ENCODE data around the gene DENND6B.
"Not testable (repeated sequence)": the region's sequence is repeated elsewhere in the genome, so short reads cannot be mapped to it uniquely, and the experiment has no call there.

The DENND6B gene

DNA sequence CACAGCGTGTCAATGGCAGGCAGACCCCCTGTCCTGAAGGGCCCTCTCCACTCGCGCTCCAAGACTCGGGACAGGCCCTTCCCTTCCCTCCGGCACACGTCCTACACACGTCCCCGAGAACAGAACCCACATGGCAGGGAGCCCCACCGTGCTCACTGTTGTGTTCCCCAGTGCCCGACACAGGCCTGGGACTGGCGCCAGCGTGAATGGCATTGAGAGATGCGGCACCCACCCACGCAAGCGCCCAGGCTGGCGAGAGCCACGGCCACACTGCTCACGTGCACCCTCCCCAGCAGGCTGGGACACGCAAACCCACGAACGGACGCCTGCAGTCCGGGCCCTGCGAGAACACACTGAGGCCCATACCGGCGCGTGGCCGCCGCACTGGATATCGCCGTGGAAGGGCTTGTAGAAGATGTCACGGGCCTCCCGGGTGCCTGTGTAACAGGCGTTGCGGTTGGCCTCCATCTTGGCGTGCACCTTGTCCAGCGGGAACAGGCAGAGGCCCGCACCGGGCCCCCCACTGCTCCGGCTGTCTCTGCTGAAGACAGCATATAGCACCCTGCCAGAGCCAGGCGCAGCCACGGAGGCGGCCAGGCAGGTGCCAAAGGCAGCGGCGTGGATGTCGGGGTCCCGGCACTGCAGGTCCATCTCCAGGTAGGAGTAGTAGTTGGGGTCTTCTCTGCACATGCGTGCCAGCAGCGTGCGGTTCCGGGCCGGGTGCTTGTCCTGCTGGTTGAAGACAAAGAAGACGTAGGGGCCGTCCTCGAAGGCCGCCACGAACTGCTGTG lies 37.5 kb downstream of the DENND6B start:
- no peak for DNase-seq (ENCODE audit: low read depth in 2 of 2)

DNA sequence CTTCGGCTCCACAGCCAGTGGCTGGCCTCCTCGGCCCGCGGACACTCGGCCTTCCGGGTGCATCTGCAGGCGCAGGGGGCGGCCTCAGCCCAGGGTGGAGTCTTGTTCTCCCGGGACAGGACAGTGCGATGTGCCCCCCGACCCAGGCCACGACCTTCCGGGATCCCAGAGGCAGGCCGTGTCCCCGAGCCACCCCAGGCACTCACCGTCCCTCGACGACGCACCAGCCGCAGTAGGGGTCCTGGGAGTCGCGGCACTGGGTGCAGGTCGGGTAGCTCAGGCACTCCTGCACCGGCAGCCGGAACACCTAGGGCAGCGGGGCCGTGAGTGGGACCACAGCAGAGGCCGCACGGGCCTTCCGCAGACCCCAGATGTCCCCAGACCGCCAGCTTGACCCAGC lies 39.1 kb downstream of the DENND6B start:
- DNase-seq (ENCODE audit: low read depth in 2 of 2) = no peak

DNA sequence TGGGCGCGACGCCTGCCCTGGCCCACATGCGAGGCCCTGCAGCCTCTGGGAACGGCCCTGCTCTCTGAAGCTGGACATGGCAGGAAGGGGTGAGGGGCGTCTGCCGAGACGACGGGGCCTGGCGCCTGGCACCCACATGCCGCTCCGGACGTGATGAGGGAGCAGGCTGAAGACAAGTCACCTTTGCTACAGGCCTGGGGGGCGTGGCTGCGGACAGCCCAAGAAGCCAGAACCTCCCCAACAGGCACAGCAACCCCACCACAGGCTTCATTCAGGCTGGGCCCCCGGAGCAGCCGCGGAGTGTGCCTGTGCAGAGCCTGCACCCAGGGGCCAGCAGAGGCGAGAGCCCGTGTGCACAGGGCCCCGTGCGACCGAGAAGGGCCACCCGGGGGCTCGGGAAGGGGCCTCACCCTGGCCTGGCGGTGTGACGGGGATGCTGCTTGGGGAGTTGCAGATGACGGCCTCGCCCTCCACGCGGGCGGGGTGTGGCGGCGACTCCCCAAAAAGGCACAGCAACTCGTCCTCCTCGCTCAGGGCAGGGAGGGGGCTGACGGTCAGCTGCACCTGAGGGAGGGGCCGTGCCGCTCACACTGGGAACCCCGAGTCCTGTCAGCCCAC lies 40.0 kb downstream of the DENND6B start:
- no peak for DNase-seq (ENCODE audit: low read depth in 2 of 2)

DNA sequence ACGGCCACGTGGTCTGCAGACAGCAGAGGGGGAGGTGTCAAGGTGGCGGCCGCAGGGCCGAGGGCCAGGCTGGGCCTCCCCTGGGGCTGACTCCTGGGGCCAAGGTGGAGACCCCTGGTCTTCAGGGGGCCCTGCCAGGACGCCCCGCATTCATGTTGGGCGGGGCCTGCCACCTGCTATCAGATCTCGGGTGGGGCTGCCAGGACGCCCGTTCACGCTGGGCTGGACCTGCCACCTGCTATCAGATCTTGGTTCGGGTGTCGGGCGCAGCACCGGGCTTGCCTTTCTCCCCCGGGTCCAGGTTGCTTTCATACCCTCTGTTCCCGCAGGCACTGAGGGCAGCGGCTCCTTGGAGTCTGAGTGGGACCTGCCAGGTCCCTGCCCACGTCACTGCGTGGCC lies 40.5 kb downstream of the DENND6B start:
- DNase-seq (ENCODE audit: low read depth in 2 of 2) = no peak

DNA sequence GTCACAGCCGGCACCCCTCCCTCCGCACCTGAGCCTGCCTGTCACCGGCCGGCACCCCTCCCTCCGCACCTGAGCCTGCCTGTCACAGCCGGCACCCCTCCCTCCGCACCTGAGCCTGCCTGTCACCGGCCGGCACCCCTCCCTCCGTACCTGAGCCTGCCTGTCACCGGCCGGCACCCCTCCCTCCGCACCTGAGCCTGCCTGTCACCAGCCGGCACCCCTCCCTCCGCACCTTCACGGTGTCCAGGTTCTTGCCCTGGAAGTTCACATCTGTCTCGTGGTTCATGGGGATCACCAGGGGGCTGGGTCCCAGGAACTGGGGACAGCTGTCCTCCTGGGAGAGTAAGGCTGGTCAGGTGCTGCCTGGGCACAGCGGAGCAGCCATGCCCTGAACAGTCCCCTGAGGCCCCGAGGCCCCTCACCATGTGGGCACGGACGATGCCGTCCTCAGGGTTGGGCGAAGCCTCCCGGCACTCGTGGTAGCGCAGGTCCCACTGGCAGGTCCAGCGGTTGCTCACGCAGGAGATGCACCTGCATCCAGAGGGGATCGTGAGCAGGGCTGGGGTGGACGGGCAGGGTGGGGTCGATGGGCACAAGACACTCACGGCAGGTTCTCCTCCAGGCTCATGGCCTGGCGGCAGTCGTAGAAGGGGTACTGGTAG lies 41.1 kb downstream of the DENND6B start:
- DNase-seq (ENCODE audit: low read depth in 2 of 2) = no peak

DNA sequence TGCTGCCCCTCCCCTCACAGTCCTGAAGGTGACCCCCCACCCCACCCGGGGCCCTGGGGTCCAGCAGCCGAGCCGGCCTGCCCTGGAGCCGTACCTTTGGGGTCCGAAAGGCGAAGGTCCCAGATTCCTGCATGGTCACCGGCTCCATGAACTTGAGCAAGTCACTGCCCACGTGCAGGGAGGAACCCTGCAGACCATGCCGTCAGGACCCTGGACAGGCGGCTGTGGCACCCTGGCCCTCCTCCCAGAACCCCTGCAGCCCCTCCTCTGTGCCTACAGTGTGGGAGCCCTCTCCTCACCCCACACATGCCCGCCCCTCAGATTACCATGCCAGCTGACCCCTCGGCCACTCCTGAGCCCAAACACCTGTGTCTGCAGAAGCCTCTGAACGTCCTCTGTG lies 42.3 kb downstream of the DENND6B start:
- no peak for DNase-seq (ENCODE audit: low read depth in 2 of 2)

DNA sequence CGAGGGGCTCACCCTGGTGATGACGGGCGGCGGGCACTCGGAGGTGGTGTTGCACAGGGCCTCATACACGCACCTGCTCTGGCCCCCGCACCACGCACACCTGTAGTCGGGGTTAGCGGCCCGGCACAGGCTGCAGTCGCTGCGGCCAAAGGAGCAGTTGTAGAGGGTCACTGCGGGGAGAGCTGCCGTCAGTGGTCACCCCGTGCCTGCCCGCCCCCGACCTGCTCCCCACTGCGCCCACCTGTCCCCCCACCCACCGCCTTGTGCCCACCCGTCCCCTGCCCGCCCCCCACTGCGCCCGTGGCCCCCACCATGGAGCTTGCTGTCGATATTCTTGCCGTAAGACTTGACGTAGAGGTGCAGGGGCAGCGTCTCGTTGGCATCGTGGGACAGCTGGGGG lies 43.0 kb downstream of the DENND6B start:
- DNase-seq (ENCODE audit: low read depth in 2 of 2) = no peak

DNA sequence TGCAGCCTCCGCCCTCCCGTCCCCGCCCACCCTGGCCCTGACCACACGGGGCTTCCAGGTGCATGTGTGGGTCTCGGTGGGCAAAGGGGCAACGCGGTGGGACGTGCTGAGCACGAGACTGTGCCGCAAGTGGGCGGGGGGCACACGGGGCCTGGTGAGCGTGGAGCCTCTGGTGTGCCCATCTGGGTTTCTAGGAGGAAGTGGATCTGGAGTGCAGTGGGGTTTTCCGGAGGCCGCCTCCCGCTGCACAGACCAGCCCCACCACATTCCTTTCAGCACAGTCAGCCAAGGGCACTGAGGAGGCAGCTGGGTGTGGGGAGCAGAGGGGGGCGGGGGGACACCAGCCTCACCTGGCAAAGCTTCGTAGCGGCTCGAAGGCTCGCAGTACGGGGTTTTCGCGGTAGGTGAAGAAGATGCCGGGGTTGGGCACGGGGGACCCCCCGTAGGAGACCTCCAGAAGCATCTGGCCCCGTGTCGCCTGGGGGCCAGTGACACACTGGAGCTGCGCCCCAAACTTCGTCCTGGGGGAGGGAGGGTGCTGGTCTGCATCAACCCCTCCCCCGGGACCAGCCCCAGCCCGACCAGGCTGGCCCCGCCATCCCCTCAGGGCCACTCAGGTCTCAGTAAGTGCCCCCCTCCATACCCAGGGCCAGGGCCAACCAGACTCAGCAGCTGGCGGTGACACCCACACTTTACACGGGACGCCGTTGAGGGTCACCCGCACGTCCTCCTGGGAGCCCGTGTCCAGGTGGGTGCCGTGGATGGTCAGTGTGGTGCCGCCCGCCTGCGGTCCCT lies 44.3 kb downstream of the DENND6B start:
- DNase-seq (ENCODE audit: low read depth in 2 of 2) = no peak

DNA sequence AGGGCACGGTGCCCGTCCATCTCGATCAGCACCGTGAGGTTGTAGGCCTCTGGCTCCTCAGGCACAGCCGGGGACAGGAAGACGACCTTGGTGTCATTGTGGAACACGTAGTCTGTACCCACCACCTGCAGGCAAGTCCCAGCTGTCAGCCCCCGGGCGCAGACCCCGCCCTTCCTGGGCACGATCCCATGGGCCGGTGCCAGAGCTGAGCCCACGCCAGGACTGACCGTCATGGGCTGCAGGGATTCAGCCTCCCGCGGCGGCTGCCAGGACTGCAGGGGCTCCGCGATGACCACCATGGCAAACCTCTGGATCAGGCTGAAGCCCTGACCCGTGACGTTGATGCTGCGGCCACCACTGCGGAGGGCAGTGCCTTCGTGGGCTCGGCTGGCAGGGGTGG lies 44.9 kb downstream of the DENND6B start:
- DNase-seq (ENCODE audit: low read depth in 2 of 2) = no peak

DNA sequence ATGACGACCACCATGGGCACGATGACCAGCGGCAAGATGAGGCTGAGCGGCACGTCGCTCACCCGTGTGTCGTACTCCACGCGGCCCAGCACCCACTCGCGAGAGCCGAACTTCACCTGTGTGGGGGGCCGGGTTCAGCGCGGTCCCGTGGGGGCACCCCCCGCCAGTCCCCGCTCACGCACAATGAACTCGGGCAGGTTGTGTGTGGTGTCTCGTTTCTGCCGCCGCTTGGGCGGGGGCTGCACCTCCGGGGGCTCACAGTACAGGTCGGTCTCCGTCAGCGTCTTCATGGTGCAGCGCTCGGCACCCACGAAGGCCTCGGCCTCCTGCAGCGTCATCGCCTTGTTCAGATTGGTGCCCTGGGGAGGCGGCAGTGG lies 45.4 kb downstream of the DENND6B start:
- no peak for DNase-seq (ENCODE audit: low read depth in 2 of 2)

DNA sequence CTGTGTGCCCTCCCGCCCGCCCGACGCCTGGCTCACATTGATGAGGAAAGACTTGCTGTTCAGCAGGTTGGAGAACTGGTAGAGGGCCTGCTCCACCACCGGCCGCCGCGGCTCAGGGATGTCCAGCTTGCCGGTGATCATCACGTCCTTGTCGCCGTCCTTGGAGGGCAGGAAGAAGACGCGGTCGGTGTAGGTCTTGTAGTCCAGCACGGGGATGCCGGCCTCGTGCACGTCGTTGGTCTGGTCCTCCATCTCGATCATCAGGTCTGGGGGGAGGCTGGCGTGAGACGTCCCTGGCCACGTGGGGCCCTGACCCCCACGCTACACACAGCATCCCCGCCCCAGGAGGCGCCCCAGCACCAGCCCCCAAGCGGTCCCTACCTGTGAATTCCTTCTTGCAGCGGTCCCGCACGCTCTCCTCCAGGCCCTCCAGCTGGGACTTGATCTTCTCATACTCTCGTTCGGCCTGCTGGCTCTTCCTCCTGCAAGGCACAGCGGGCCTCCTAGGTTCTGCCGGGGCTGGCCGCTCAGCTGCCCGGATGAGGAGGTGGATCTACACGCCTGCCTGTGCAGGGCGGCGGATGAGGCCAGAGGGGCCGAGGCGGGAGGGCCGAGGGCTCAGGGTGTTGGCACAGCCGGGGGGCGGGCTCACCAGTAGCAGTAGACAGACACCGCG lies 46.0 kb downstream of the DENND6B start:
- DNase-seq (ENCODE audit: low read depth in 2 of 2) = no peak

DNA sequence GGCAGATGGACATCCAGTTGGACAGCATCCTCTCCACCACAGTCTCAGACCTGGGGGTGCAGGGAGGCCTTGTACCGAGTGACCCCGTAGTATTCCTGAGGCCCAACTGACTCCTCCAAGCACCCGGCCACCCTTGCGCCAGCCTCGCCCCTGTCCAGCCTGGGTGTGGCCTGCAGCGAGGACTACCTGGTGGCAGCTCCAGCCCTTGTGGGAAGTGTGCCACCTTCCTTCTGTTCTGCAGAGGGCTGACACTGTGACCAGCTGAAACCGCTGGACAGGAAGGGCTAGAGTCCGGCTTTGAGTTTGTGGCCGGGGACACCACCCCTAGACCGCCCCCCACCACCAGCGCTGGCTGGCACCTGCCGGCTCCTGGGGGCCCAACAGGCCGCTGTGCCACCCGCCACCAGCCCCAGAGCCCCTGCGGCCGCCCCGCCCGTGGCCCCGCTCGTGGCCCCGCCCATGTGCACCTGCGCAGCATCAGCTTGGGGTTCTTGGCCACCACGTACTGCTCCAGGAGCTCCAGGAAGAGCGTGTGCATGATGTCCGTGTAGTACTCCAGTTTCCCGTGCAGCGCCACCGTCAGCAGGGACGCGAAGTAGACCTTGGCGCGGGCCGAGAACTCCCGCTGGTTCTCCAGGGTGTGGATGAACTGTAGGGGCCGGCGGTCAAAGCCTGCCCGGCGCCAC lies 46.6 kb downstream of the DENND6B start:
- no peak for DNase-seq (ENCODE audit: low read depth in 2 of 2)

DNA sequence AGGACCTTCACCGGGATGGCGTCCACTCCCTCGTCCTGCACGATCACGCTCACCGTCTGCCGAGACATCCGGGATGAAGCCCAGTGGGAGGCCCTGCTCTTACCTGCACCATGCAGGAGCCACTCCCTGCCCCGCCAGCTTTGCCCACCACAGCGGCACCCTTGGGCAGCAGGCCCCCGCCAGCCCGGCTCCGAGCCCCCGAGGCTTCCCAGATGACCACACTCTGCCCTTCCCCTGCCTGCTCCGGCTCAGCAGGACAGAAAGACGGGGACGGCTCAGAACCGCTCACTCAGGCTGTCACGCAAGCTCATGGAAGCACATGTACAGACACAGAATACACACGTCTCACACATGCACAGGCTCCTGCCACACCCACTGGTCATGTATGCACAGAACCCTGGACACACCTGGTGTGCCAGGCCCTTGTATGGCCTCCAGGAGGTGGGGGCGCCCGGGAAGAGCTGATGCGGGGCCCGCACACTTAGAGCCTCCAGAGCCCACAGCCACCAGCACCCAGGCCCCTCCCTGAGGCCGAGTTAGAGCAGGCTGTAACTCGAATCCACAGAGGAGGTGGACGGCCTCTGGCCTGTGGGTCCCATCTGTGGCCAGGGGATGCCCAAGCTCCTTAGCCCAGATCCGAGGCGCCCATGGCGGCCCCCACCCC lies 47.7 kb downstream of the DENND6B start:
- DNase-seq (ENCODE audit: low read depth in 2 of 2) = no peak

DNA sequence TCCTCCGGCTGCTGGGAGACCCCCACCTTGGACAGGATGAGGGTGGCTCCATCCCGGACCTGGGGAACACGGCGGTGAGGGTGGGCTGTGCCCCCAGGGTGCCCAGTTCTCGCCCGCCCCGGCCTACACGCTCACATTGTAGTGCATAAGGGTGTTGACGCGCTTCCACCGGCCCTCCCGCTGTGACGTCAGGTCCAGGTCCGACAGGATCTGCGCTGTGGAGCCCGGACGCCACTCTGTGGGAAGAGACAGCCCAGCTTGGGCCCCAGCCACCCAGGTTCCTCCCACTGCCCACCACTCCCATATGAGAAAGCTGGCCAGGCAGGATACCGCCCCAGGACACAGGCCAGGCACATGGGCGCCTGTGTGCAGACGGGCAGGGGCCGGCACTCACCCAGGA lies 48.4 kb downstream of the DENND6B start:
- no peak for DNase-seq (ENCODE audit: low read depth in 2 of 2)

DNA sequence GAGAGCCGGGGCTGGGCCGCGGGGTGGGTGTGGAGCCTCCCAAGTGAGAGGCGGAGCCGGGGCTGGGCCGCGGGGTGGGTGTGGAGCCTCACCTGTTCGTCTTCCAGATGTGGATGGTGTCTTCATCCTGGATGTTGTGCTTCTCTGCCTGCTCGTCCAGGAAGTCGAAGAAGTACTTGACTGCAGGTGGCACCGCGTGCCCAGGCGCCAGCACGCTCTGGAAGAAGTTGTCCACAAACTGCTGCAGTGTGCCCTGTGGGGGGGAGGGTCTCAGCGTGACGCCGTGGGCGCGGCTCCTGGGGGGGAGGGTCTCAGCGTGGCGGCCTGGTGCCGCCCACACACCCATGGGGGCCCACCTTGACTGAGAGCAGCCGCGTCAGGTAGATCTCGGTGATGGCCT lies 49.1 kb downstream of the DENND6B start:
- no peak for DNase-seq (ENCODE audit: low read depth in 2 of 2)

DNA sequence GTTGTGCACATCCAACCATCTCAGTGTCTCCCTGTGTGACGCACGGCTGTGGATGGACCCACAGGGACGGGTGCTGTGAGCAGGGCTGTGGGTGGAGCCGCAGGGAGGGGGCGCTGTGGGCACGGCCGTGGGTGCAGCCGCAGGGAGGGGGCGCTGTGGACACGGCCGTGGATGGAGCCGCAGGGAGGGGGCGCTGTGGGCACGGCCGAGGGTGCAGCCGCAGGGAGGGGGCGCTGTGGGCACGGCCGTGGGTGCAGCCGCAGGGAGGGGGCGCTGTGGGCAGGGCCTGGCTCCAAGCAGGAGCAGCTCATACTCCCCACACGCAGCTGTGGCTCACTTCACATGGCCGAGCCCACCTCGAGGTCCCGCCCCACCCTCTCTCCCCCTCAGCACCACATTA lies 50.7 kb downstream of the DENND6B start:
- no peak for DNase-seq (ENCODE audit: low read depth in 2 of 2)

DNA sequence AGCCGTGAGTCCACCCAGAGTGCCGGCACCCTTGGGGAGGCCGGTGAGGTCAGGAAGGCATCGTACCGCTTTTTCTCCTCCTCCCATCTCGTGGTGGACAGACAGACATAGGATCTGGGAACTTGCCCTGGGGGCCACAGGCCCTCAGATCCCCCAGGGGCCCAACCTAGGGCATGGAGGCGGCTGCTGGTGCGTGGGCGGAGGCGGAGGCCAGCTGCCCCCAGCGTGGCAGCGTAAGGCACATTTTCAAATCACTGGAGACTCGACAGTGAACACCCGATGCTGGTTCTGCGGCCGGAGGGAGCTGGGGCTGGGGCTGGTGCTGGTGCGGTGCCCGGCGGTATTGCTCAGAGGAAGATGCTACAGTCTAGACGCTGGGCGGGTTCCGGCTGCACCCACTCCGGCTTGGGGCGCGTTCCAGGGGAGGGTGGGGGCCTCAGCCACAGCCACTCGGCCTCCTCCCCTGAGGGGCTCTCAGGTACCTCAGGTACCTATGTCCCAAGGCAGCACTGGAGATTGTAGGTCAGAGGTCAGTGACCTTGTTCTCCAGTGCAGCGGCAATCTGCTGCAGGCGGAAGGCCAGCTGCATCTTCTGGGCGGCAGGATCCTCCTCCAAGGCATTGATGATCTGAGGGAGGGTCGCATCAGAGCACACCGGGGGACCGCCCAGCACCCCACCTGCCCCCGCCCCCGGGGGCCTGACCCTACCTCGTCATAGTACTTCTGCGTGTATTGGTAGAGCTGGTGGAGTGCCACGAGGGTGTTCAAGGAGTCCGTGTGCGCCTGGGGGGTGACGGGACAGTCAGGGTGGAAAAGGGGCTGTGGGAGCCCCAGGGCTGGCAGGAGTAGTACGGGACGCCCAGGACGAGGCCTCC lies 51.4 kb downstream of the DENND6B start:
- no peak for DNase-seq (ENCODE audit: low read depth in 2 of 2)

DNA sequence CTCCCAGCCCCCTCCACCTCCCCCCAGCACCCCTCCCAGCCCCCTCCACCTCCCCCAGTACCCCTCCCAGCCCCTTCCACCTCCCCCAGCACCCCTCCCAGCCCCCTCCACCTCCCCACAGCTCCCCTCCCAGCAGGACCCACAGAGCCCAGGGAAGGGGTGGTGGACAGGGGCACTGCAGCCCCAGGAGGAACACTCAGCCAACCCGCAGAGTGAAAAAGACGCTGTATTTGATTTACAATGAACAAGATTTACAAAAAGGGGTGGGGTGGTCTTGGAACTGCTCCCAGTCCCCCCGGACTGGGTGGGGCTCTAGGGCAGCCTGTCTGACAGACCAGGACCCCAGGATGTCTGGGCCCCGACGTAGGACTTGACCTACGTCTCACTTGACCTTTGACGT lies 52.0 kb downstream of the DENND6B start:
- DNase-seq (ENCODE audit: low read depth in 2 of 2) = no peak

DNA sequence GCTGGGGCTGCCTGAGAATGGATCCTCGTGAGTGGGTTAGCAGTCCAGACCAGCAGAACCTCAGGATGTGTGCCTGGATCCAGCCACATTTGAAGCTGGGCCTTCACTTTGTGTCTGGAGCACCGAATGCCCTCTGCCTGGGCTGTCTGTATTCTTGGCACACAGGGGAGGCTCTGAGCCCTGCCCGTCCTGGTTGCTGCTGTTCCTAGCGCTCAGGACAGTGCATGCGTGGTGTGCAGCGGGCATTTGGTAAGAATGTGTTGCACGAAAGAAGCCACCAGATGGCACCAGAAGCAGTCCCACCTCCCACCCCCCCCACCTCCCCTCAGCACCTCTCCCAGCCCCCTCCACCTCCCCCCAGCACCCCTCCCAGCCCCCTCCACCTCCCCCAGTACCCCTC lies 52.5 kb downstream of the DENND6B start:
- no peak for DNase-seq (ENCODE audit: low read depth in 2 of 2)

DNA sequence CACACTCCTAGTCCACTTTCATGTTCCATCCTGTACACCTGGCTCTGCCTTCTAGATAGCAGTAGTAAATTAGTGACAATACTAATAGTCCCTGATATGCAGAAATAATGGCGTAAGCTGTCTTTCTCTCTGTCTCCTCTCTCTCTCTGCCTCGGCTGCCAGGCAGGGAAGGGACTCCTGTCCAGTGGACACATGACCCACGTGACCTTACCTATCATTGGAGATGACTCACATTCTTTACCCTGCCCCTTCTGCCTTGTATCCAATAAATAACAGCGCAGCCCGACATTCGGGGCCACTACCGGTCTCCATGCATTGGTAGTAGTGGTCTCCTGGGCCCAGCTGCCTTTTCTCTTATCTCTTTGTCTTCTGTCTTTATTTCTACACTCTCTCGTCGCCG lies 53.0 kb downstream of the DENND6B start:
- not testable (repeated sequence) for DNase-seq (ENCODE audit: low read depth in 2 of 2)
